CD4-positive, CD25-positive, alpha-beta regulatory T cell (primary cell): ENCODE measurements around the gene TTLL8. TPM values are rescaled to one million over a fixed set of nuclear protein-coding genes. Genes with fewer than 3 reads are reported as not detected.
A peak's percentile ranks its signal among the peaks of the same experiment; 100 is the strongest.
"Not testable (repeated sequence)": the region's sequence is repeated elsewhere in the genome, so short reads cannot be mapped to it uniquely, and the experiment has no call there.

Source experiments
- ATAC-seq, 2 donors: fragments of 150-1000 bp; cut with Tn5 transposase; one replicate each; pipeline ENCODE4 v1.10.0; 2021; ENCODE audit warnings: low read depth in 2 of 2, moderate number of reproducible peaks in 2 of 2, moderate library complexity in 1 of 2
- DNase-seq, 3 donors: peaks; one replicate each; pipeline versions ENCODE4 v3.0.0 to v3.0.0-alpha.2; 2012 to 2022; ENCODE audit warnings: mixed read lengths in 1 of 3
- H3K27ac ChIP-seq: one replicate; pipeline ENCODE4 v1.7.0; 2013; ENCODE audit warnings: mild to moderate bottlenecking, low read length; ENCODE audit not compliant: insufficient read depth, poor library complexity, severe bottlenecking
- H3K27me3 ChIP-seq: one replicate; pipeline ENCODE4 v1.7.0; 2013; ENCODE audit warnings: low read length; ENCODE audit not compliant: control insufficient read depth, insufficient read depth
- H3K36me3 ChIP-seq: one replicate; pipeline ENCODE4 v1.7.0; 2013; ENCODE audit warnings: mild to moderate bottlenecking, low read length, moderate library complexity; ENCODE audit not compliant: control insufficient read depth, insufficient read depth
- H3K4me1 ChIP-seq: 2 replicates; pipeline ENCODE4 v1.7.0; 2013; ENCODE audit warnings: mild to moderate bottlenecking, low read length; ENCODE audit not compliant: insufficient read depth, control insufficient read depth, poor library complexity, severe bottlenecking
- H3K4me3 ChIP-seq: one replicate; pipeline ENCODE4 v1.7.0; 2013; ENCODE audit warnings: low read depth, mild to moderate bottlenecking, low read length, moderate library complexity
- H3K9me3 ChIP-seq, 2 experiments: 1 replicate in 1 of 2; 2 replicates in 1 of 2; pipeline ENCODE4 v1.7.0; 2013; ENCODE audit warnings: low read length in 2 of 2, mild to moderate bottlenecking in 1 of 2, moderate library complexity in 1 of 2; ENCODE audit not compliant: control insufficient read depth in 2 of 2
- H3K27ac Mint-ChIP-seq, 3 donors: one replicate each; pipeline ENCODE4 v1.8.0; 2020 to 2022; ENCODE audit warnings: mild to moderate bottlenecking in 3 of 3, mixed read lengths in 3 of 3, moderate library complexity in 2 of 3
- H3K27me3 Mint-ChIP-seq: one replicate; pipeline ENCODE4 v1.8.0; 2022; ENCODE audit warnings: mild to moderate bottlenecking, mixed read lengths
- H3K36me3 Mint-ChIP-seq: one replicate; pipeline ENCODE4 v1.8.0; 2020; ENCODE audit warnings: mixed read lengths
- H3K4me1 Mint-ChIP-seq, 4 donors: one replicate each; pipeline ENCODE4 v1.8.0; 2020 to 2022; ENCODE audit warnings: mixed read lengths in 4 of 4, mild to moderate bottlenecking in 1 of 4
- H3K4me3 Mint-ChIP-seq, 4 donors: one replicate each; pipeline ENCODE4 v1.8.0; 2020 to 2022; ENCODE audit warnings: mild to moderate bottlenecking in 4 of 4, mixed read lengths in 4 of 4, moderate library complexity in 3 of 4
- H3K9me3 Mint-ChIP-seq, 7 donors: one replicate each; pipeline ENCODE4 v1.8.0; 2020 to 2022; ENCODE audit warnings: mixed read lengths in 7 of 7, mild to moderate bottlenecking in 3 of 7, moderate library complexity in 2 of 7
- polyA plus RNA-seq, 4 donors: library from polyadenylated mRNA; unstranded; fragments of 300-500 nt; fragmentation: Illumina TruSeq; gene quantifications; one replicate each; pipeline ENCODE4 v1.2.3, GENCODE V29; 2021
- total RNA-seq: library from RNA; stranded (reverse); gene quantifications from one replicate; pipeline ENCODE4 v1.2.3, GENCODE V29; 2022

Gene TTLL8
- total and polyA plus RNA-seq, 5 donors from 2014 or later = not detected

DNA sequence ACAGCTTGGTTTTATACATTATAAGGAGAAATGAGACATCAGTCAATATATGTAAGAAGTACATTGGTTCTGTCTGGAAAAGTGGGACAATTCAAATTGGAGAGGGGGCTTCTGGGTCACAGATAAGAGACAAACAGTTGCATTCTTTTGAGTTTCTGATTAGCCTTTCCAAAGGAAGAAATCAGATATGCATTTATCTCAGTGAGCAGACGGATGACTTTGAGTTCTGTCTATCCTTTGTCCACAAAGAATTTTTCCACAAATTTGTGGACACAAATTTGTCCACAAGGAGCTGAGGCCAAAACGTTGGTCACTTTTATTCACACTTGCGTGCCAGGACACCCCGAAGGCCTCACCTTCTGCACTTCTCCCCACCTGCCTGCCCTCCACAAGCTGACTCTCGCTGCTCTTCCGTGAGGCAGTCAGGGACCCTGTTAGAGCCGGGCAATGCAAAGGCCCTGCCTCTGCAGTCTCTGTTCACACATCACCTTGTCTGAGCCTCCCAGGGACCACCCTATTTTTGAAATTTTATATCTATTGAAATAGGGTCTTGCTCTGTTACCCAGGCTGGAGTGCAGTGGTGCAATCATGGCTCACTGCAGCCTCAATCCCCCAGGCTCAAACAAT, 66.1 kb downstream of the TTLL8 start:
- Histone ChIP-seq H3K27ac (no peak overlapping the region), H3K36me3 (no peaks in the 10 kb centered on the region), H3K4me1 (peaks cover 5% of the 10 kb centered on the region), H3K9me3 (peaks cover 5 to 12% of the 10 kb centered on the region in 2 experiments), H3K4me3 (no peak overlapping the region), H3K27me3 (peaks cover 3% of the 10 kb centered on the region)
- DNase-seq (no peak), ATAC-seq (no peak)
- Mint-ChIP-seq H3K9me3 (peaks cover 0 to 11% (median 2%) of the 10 kb centered on the region in 7 donors), H3K27ac (no peak overlapping the region), H3K4me3 (no peak overlapping the region), H3K4me1 (peaks cover 0 to 10% (median 5%) of the 10 kb centered on the region in 4 donors), H3K36me3 (no peaks in the 10 kb centered on the region), H3K27me3 (peaks cover 9% of the 10 kb centered on the region)

DNA sequence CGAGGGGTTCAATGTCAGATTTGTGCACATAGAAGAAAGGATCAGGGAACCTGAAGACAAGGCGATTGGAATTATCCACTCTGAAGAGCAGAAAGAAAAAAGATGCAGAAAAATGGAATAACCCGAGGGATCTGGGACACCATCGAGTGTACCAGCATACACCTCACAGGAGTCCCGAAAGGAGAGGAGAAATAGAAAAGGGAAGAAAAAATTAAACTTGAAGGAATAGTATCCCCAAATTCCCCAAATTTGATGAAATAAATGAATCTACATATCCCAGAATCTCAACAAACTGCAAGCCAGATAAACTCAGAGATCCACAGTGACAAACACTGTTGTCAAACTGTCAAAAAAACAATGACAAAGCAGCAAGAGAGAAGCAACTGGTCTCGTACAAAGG, 66.9 kb downstream of the TTLL8 start:
- Mint-ChIP-seq H3K27ac (peak overlapping the region in 1 of 3 donors; percentile 79), H3K4me3 (no peak overlapping the region), H3K27me3 (peaks cover 11% of the 10 kb centered on the region), H3K9me3 (peaks cover 0 to 13% (median 3%) of the 10 kb centered on the region in 7 donors), H3K36me3 (peaks cover 3% of the 10 kb centered on the region), H3K4me1 (peaks cover 0 to 10% (median 5%) of the 10 kb centered on the region in 4 donors)
- Histone ChIP-seq H3K36me3 (no peaks in the 10 kb centered on the region), H3K27me3 (peaks cover 7% of the 10 kb centered on the region), H3K9me3 (peaks cover 11 to 17% of the 10 kb centered on the region in 2 experiments), H3K27ac (no peak overlapping the region), H3K4me3 (no peak overlapping the region), H3K4me1 (peaks cover 5% of the 10 kb centered on the region)
- DNase-seq = no peak
- no peak for ATAC-seq

- DNase-seq, H3K36me3 ChIP-seq, H3K27ac Mint-ChIP-seq, H3K4me3 ChIP-seq, H3K27ac ChIP-seq, H3K4me1 Mint-ChIP-seq, H3K36me3 Mint-ChIP-seq, ATAC-seq, H3K4me1 ChIP-seq: not testable (repeated sequence)
- Mint-ChIP-seq H3K27me3 (peaks cover 25% of the 10 kb centered on the region), H3K4me3 (peak overlapping the region in 1 of 4 donors; percentile 11), H3K9me3 (peaks cover 2 to 19% (median 10%) of the 10 kb centered on the region in 7 donors)
- peaks cover 17% of the 10 kb centered on the region for H3K27me3 ChIP-seq
- H3K9me3 ChIP-seq = peaks cover 20 to 28% of the 10 kb centered on the region in 2 experiments
Observed at GRCh38 chr22:49989826-49990225, 68.3 kb downstream of the TTLL8 start.

DNA sequence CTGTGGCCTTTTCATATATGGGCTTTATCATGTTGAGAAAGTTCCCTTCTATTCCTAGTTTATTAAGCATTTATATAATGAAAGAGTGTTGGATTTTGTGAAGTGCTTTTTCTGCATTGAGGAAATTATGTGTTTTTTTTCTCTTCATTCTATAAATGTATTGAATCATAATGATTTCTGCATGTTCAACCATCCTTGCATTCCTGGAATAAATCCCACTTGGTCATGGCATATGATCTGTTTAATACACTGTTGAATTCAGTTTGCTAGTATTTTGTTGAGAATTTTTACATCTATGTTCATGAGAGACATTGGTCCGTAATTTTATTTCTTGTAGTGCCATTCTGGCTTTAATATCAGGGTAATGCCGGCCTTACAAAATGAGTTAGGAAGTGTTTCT, 71.8 kb downstream of the TTLL8 start:
- peaks cover 39% of the 10 kb centered on the region for H3K27me3 Mint-ChIP-seq
- H3K4me3 ChIP-seq = no peak overlapping the region
- H3K9me3 Mint-ChIP-seq = peaks cover 2 to 21% (median 10%) of the 10 kb centered on the region in 7 donors
- H3K36me3 ChIP-seq = no peaks in the 10 kb centered on the region
- peaks cover 0 to 14% (median 4%) of the 10 kb centered on the region in 4 donors for H3K4me1 Mint-ChIP-seq
- peaks cover 20 to 25% of the 10 kb centered on the region in 2 experiments for H3K9me3 ChIP-seq
- H3K27ac ChIP-seq = no peak overlapping the region
- H3K36me3 Mint-ChIP-seq = peaks cover 6% of the 10 kb centered on the region
- H3K4me3 Mint-ChIP-seq = no peak overlapping the region
- peaks cover 12% of the 10 kb centered on the region for H3K4me1 ChIP-seq
- ATAC-seq (no peak), DNase-seq (no peak)
- peak overlapping the region in 1 of 3 donors; percentile 7 for H3K27ac Mint-ChIP-seq
- peaks cover 21% of the 10 kb centered on the region for H3K27me3 ChIP-seq

- no peak for DNase-seq
- Mint-ChIP-seq H3K36me3 (peaks cover 14% of the 10 kb centered on the region), H3K4me1 (peaks cover 3 to 21% (median 9%) of the 10 kb centered on the region in 4 donors), H3K9me3 (peaks cover 4 to 24% (median 14%) of the 10 kb centered on the region in 7 donors), H3K27me3 (peaks cover 37% of the 10 kb centered on the region), H3K27ac (no peak overlapping the region), H3K4me3 (peak overlapping the region in 2 of 4 donors; percentile 62 to 67)
- Histone ChIP-seq H3K27ac (no peak overlapping the region), H3K9me3 (peaks cover 16 to 20% of the 10 kb centered on the region in 2 experiments), H3K36me3 (no peaks in the 10 kb centered on the region), H3K27me3 (peaks cover 21% of the 10 kb centered on the region), H3K4me3 (no peak overlapping the region), H3K4me1 (peaks cover 12% of the 10 kb centered on the region)
- ATAC-seq = peak in 1 of 2 donors; percentile 39
Observed at GRCh38 chr22:49983148-49984042, 74.7 kb downstream of the TTLL8 start.

DNA sequence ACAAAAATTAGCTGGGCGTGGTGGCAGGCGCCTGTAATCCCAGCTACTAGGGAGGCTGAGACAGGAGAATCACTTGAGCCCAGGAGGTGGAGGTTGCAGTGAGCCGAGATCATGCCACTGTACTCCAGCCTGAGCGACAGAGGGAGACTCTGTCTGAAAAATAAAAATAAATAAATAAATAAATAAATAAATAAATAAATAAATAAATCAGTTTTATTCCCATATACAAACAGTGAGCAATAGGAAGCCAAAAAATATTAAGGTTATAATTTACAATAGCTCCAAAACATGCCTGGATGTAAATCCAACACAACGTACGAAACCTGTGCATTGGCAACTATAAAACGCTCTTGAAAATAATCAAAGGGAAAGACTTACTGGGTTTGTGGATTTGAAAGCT, 76.3 kb downstream of the TTLL8 start:
- H3K4me1 Mint-ChIP-seq = peaks cover 4 to 23% (median 10%) of the 10 kb centered on the region in 4 donors
- H3K27me3 ChIP-seq = peaks cover 18% of the 10 kb centered on the region
- not testable (repeated sequence) for DNase-seq, ATAC-seq, H3K4me3 ChIP-seq, H3K4me3 Mint-ChIP-seq, H3K36me3 ChIP-seq, H3K27ac Mint-ChIP-seq, H3K27ac ChIP-seq
- peaks cover 4 to 23% (median 14%) of the 10 kb centered on the region in 7 donors for H3K9me3 Mint-ChIP-seq
- H3K36me3 Mint-ChIP-seq = peaks cover 14% of the 10 kb centered on the region
- H3K4me1 ChIP-seq = peaks cover 12% of the 10 kb centered on the region
- H3K9me3 ChIP-seq = peaks cover 16 to 19% of the 10 kb centered on the region in 2 experiments
- H3K27me3 Mint-ChIP-seq = peaks cover 37% of the 10 kb centered on the region

DNA sequence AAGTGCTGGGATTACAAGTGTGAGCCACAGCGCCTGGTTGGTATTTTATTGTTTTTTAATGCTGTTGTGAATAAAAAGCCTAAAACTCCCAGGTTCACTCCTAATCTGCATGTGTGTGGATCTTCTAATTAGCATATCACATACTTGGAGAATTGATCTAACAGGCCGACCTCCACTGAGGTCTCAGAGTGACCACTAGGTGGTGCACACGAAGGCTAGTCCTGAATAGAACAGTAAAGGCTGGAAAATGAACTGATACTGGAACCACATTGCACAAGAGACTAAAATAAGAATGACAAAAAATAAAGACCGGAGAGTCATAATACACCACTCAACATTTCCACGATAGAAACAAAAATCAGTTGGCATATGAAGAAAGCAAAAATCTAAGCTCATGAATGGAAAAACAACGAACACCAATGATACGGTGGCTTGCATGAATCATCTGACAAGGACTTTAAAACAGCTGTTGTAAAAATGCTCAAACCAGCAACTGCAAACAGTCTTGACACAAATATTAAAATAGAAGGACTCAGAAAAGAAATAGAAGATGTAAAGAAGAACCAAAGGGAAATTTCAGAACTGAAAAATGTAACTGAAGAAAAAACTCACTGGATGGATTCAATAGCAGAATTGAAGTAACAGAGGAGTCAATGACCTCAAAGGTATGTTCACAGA, 78.4 kb downstream of the TTLL8 start:
- peaks cover 8% of the 10 kb centered on the region for H3K36me3 Mint-ChIP-seq
- no peak overlapping the region for H3K27ac Mint-ChIP-seq
- H3K27ac ChIP-seq = no peak overlapping the region
- peaks cover 0 to 4% of the 10 kb centered on the region in 2 experiments for H3K9me3 ChIP-seq
- DNase-seq (peak in 1 of 3 donors; percentile 61), ATAC-seq (no peak)
- peaks cover 2 to 12% (median 8%) of the 10 kb centered on the region in 7 donors for H3K9me3 Mint-ChIP-seq
- H3K27me3 ChIP-seq = peaks cover 4% of the 10 kb centered on the region
- H3K4me1 ChIP-seq = peaks cover 24% of the 10 kb centered on the region
- H3K4me3 ChIP-seq = no peak overlapping the region
- peaks cover 14 to 27% (median 23%) of the 10 kb centered on the region in 4 donors for H3K4me1 Mint-ChIP-seq
- H3K27me3 Mint-ChIP-seq = peaks cover 20% of the 10 kb centered on the region
- no peaks in the 10 kb centered on the region for H3K36me3 ChIP-seq
- peak overlapping the region in 1 of 4 donors; percentile 11 for H3K4me3 Mint-ChIP-seq
